ENCODE measurements around the gene HOXC5. TPM values are rescaled to one million over a fixed set of nuclear protein-coding genes. Genes with fewer than 3 reads are reported as not detected.
A peak's percentile ranks its signal among the peaks of the same experiment; 100 is the strongest.
"Not testable (repeated sequence)": the region's sequence is repeated elsewhere in the genome, so short reads cannot be mapped to it uniquely, and the experiment has no call there.

The HOXC5 gene
- polyA plus RNA-seq, 1 donor: 1.8 TPM

DNA sequence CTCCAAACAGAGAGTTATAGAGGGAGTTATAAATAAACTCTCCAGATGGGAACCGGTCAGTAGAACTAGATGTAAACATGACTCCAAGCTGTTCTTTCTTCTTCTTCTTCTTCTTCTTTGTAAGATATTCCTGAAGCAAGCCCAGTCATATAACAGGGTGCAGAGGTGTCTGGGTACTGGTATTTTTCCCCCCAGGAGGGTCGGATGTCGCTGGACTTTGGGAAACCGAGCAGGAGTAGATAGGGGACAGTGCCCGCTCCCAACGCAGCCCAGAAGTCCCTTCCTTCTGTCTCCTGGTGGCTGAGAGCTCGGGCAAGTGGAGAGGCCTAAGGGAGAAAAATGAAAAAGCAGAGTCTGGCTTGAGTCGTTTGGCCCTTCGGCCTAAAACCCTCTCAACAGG, 46.3 kb downstream of the HOXC5 start:
- H3K4me1 ChIP-seq (ENCODE audit: control insufficient read depth, insufficient read depth, low read length); H3K9me3 ChIP-seq (ENCODE audit: control insufficient read depth, low read depth, low read length); H3K36me3 ChIP-seq (ENCODE audit: control insufficient read depth, insufficient read depth, low read length); H3K4me3 ChIP-seq (ENCODE audit: low read length); H3K27me3 ChIP-seq (ENCODE audit: control insufficient read depth, insufficient read depth, low read length); DNase-seq: not testable (repeated sequence)
- peak overlapping the region; percentile 68 for H3K27ac ChIP-seq (ENCODE audit: low read length)
- WGBS (ENCODE audit: insufficient coverage, low lambda C conversion rate): no CpG with 5 or more reads among the region's 9 CpGs

DNA sequence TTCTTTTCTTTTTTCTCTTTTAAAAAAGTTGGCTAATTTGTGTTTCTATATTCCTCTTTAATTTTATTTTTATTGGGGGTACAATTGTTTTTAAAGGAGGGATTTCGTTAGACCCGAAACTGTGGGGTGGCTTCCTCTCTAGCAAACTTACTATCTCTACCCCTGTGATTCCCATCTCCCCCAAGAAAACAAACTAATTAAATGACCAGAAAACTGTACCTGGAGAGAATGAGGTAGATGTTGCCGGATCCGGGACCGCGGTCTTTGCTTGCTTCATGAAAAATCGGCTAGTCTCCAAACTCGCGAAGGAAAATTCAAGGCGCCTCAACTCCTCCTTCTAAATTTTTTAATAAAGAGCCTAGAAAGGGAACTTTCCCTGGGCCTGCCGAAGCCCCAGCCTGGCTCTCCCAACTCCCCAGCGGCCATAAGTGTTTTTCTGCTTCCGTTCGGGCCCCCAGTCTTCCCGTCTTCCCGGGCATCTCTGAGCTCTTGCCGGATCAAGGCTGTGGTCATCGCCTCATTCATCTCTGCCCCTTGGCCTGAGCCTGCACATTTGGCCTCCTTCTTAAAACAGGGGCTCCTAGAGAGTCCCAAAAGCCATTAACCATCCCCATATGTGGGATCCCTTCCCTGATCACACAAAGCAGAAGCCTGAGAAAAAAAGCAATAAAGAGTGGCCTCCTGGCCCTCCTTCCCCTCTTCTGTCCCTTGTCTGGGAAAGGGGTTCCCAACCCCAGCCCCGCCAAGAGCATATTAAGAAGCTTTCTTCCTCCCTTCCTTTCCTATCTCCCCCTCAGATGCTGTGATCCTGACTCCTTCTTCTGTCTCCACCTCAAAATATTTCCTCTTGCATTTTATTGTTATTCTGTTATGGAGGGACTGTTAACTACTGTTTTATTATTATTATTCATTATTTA, 47.4 kb downstream of the HOXC5 start:
- peak overlapping the region; percentile 74 for H3K27ac ChIP-seq (ENCODE audit: low read length)
- peaks cover 18% of the 10 kb centered on the region for H3K4me1 ChIP-seq (ENCODE audit: control insufficient read depth, insufficient read depth, low read length)
- H3K9me3 ChIP-seq (ENCODE audit: control insufficient read depth, low read depth, low read length); H3K36me3 ChIP-seq (ENCODE audit: control insufficient read depth, insufficient read depth, low read length); DNase-seq; H3K27me3 ChIP-seq (ENCODE audit: control insufficient read depth, insufficient read depth, low read length): not testable (repeated sequence)
- 100% methylated on average over 2 of the region's 19 CpGs for WGBS (ENCODE audit: insufficient coverage, low lambda C conversion rate)
- H3K4me3 ChIP-seq (ENCODE audit: low read length): peak overlapping the region; percentile 18

DNA sequence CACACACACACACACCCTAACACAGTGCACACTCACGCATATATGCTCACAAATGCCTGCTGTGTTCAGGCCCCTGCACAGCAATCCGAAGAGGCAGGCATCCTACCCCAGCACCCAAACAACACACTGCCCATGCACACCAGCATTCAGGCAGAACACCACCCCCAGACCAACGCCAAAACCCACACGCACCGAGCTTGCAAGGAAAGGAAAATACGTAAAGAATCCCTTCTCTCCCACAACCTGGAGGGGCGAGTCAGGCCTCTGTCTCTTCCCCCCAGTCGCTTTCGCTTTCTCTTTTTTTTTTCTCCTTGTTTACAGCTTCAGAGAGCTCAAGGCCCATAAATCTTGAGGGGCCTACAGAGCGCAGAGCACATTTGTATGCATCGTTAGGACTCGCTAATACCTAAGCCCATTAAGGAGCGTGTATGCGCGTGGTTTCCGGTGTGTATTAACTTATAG, 48.2 kb downstream of the HOXC5 start:
- Histone ChIP-seq H3K4me1 (ENCODE audit: control insufficient read depth, insufficient read depth, low read length) (peaks cover 21% of the 10 kb centered on the region), H3K4me3 (ENCODE audit: low read length) (peak overlapping the region; percentile 13), H3K27ac (ENCODE audit: low read length) (peak overlapping the region; percentile 74)
- DNase-seq: peak; percentile 40 to 64
- H3K27me3 ChIP-seq (ENCODE audit: control insufficient read depth, insufficient read depth, low read length); H3K36me3 ChIP-seq (ENCODE audit: control insufficient read depth, insufficient read depth, low read length); H3K9me3 ChIP-seq (ENCODE audit: control insufficient read depth, low read depth, low read length): not testable (repeated sequence)
- no CpG with 5 or more reads among the region's 16 CpGs for WGBS (ENCODE audit: insufficient coverage, low lambda C conversion rate)

DNA sequence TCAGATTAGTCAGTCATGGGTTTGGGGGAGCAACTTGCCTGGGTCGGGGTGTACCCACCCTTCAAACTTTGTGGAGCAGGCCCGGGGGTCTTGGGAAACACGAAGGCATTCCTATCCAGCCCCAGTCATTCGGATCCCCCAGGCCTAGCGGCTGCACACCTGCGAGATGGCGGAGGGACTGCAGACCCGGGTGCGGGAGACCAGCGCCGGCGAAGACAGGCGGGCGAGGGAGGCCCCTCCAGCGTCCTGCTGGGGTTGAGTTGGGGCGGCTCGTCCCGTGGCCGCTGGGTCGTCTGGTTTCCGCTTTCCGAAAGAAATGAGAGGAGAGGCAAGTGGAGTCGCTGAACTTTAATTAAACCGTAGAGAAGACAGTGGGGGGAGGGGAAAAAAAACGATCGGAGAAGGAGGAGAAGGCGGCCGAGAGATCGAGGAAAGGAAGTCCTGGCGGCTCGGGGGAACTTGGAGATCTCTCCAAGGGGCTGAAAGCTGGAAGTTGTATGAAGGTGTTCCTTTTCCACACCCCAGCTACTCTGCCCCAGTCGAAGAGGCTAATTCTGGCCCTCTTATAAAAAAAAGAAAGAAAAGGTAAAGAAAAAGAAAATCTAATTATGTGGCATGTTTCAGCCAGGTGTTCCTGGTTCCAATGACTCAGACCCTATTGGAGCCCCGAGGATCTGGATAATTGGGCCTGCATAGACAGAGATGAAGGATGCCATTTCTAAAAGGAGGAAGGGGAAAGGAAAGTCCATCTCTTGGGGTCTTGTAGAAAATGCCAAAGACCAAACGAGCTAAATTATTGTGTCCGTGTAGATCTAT, 48.9 kb downstream of the HOXC5 start:
- peak in 1 of 2 donors; percentile 52 for DNase-seq
- WGBS (ENCODE audit: insufficient coverage, low lambda C conversion rate): no CpG with 5 or more reads among the region's 35 CpGs

DNA sequence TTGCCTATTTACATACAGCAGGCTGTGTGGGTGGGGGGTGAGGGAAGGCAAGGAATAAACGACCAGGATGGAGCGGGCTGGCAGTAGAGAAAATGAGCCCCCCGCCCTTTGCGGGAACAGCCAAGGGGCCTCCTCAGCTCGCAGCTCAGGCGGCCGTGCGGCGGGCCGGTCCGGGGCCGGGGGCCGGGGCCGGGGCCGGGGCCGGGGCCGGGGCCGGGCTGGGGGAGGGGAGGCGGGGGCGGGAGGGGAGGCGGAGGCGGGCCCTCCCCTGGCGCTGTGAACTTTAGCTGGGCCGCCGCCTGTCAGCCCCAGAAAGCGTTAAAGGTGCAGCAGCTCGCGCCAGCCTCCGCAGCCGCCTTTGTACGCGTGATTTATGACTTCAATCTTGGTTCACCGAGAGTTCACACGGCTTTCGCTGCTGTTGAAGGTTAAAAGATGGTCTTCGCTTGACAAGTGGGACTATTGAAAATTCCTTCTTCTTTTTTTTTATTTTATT, 49.6 kb downstream of the HOXC5 start:
- Histone ChIP-seq H3K36me3 (ENCODE audit: control insufficient read depth, insufficient read depth, low read length) (no peaks in the 10 kb centered on the region), H3K27me3 (ENCODE audit: control insufficient read depth, insufficient read depth, low read length) (no peaks in the 10 kb centered on the region), H3K27ac (ENCODE audit: low read length) (peak overlapping the region; percentile 80), H3K4me1 (ENCODE audit: control insufficient read depth, insufficient read depth, low read length) (peaks cover 24% of the 10 kb centered on the region), H3K4me3 (ENCODE audit: low read length) (peak overlapping the region; percentile 31), H3K9me3 (ENCODE audit: control insufficient read depth, low read depth, low read length) (no peaks in the 10 kb centered on the region)
- peak; percentile 67 to 76 for DNase-seq
- WGBS (ENCODE audit: insufficient coverage, low lambda C conversion rate): no CpG with 5 or more reads among the region's 36 CpGs

More for the DNA sequence above, 48.9 kb downstream of the HOXC5 start:
- H3K4me3 ChIP-seq (ENCODE audit: low read length): peak overlapping the region; percentile 31
- H3K27ac ChIP-seq (ENCODE audit: low read length): peak overlapping the region; percentile 80
- not testable (repeated sequence) for H3K9me3 ChIP-seq (ENCODE audit: control insufficient read depth, low read depth, low read length); H3K27me3 ChIP-seq (ENCODE audit: control insufficient read depth, insufficient read depth, low read length); H3K36me3 ChIP-seq (ENCODE audit: control insufficient read depth, insufficient read depth, low read length)
- peaks cover 24% of the 10 kb centered on the region for H3K4me1 ChIP-seq (ENCODE audit: control insufficient read depth, insufficient read depth, low read length)

Other genes starting within 250 kb of the HOXC5 start
- not detected for gene HOXC13, start 94.2 kb upstream of the HOXC5 start, polyA plus RNA-seq
- not detected for gene HOXC12, start 78.1 kb upstream of the HOXC5 start, polyA plus RNA-seq
- 0.18 TPM for gene HOXC11, start 59.9 kb upstream of the HOXC5 start, polyA plus RNA-seq
- 0.04 TPM for gene HOTAIR, start 58.1 kb upstream of the HOXC5 start, polyA plus RNA-seq
- 0.19 TPM for gene HOXC10, start 47.9 kb upstream of the HOXC5 start, polyA plus RNA-seq
- 0.51 TPM for gene HOXC9, start 32.9 kb upstream of the HOXC5 start, polyA plus RNA-seq
- gene HOXC8, start 24.1 kb upstream of the HOXC5 start, polyA plus RNA-seq: 1.0 TPM
- 13.6 TPM for gene HOXC6, start 4.6 kb upstream of the HOXC5 start, polyA plus RNA-seq
- 14.0 TPM for gene HOXC4, start 20.8 kb downstream of the HOXC5 start, polyA plus RNA-seq
- 45.9 TPM for gene SMUG1, start 155.9 kb downstream of the HOXC5 start, polyA plus RNA-seq
- gene CBX5, start 247.1 kb downstream of the HOXC5 start, polyA plus RNA-seq: 41.4 TPM
- gene HNRNPA1, start 247.7 kb downstream of the HOXC5 start, polyA plus RNA-seq: 2,413 TPM

All from large intestine (tissue), 3 donors.